ENCODE results near the gene ADCY4. TPM values are rescaled to one million over a fixed set of nuclear protein-coding genes. Genes with fewer than 3 reads are reported as not detected.

Gene ADCY4
- total and polyA plus RNA-seq, 2 of the 13 experiments (the other 11 are each of a cell fraction or from before 2014, with no cell fraction given), result 0.03 TPM; not detected in 1

DNA sequence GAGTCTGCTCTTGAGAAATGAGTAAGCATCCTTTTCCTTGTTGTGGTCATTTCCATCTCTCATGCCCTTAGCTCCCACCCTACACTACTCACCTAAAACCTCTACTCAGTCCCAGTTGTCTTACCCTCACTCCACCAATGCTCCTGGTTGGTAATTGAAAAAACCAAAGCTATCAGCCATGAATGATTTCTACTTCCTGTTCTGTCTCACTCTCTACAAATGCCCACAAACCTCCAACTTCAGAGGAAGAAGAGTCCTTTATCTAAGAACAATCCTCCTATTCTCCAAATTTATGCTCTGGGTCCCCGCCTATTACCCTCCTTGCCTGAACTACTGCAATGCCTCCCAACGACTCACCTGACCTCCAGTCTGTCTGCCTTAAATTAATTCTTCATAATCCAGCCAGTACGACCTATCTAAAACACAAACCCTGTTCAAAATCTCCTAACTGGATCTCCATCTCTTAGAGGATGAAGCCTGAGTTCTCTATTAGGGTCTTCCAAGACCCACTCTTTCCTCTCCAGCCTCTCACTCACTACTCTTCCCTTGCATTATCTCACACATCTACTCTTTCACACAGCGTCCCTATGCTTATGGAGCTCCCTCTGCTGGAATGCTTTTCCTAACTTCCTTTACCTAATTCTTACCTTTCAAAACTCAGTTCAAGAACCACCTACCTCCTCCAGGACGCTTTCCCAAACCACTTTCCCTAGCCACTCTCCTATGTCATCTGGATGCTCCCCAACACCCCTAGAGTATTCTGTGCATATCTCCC lies 37.5 kb downstream of the ADCY4 start (continued):
- TF ChIP-seq ZNF530 (CRISPR knock-in tag; IDR thresholded peaks at IDR 0.05; ENCODE audit: low read depth), result no peak
- no peak; the same call in 1 of the 2 replicates for TF ChIP-seq NFKBIZ (CRISPR knock-in tag; IDR thresholded peaks at IDR 0.05)
- TF ChIP-seq ZNF234 (CRISPR knock-in tag; conservative IDR thresholded peaks at IDR 0.05), result no peak
- no peak for TF ChIP-seq ZNF343 (CRISPR knock-in tag; IDR thresholded peaks at IDR 0.05)
- TF ChIP-seq MAFF (IDR thresholded peaks at IDR 0.05; ENCODE audit: low read depth, low read length), result no peak
- TF ChIP-seq FOXA3 (CRISPR knock-in tag; IDR thresholded peaks at IDR 0.05), result peak; percentile 57; the same call in 1 of the 2 replicates
- no peak for TF ChIP-seq ZNF891 (CRISPR knock-in tag; IDR thresholded peaks at IDR 0.05)
- TF ChIP-seq SNAI1 (CRISPR knock-in tag; IDR thresholded peaks at IDR 0.05; ENCODE audit: borderline replicate concordance), result no peak
- TF ChIP-seq ZNF296 (CRISPR knock-in tag; conservative IDR thresholded peaks at IDR 0.05), result no peak
- no peak for TF ChIP-seq ZNF383 (CRISPR knock-in tag; IDR thresholded peaks at IDR 0.05; ENCODE audit: borderline replicate concordance)
- TF ChIP-seq, protein P1, sequence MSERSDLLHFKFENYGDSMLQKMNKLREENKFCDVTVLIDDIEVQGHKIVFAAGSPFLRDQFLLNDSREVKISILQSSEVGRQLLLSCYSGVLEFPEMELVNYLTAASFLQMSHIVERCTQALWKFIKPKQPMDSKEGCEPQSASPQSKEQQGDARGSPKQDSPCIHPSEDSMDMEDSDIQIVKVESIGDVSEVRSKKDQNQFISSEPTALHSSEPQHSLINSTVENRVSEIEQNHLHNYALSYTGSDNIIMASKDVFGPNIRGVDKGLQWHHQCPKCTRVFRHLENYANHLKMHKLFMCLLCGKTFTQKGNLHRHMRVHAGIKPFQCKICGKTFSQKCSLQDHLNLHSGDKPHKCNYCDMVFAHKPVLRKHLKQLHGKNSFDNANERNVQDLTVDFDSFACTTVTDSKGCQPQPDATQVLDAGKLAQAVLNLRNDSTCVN (CRISPR knock-in tag; IDR thresholded peaks at IDR 0.05; ENCODE audit: borderline replicate concordance), result no peak
- no peak for TF ChIP-seq KDM6A (CRISPR knock-in tag; IDR thresholded peaks at IDR 0.05; ENCODE audit: low read depth)
- TF ChIP-seq ZNF850 (CRISPR knock-in tag; conservative IDR thresholded peaks at IDR 0.05), result no peak
- TF ChIP-seq HMGXB3 (CRISPR knock-in tag; IDR thresholded peaks at IDR 0.05; ENCODE audit: borderline replicate concordance), result no peak
- no peak for TF ChIP-seq SCMH1 (CRISPR knock-in tag; IDR thresholded peaks at IDR 0.05; ENCODE audit: borderline replicate concordance)
- no peak for TF ChIP-seq PITX1 (CRISPR knock-in tag; IDR thresholded peaks at IDR 0.05)
- TF ChIP-seq ZNF780A (CRISPR knock-in tag; IDR thresholded peaks at IDR 0.05), result no peak
- 0 out of 2 replicates have a peak, but pooled peaks have one; percentile 51 for TF ChIP-seq SP140L (CRISPR knock-in tag; IDR thresholded peaks at IDR 0.05; ENCODE audit: borderline replicate concordance)
- TF ChIP-seq CHCHD3 (CRISPR knock-in tag; IDR thresholded peaks at IDR 0.05), result no peak
- TF ChIP-seq ZBTB8A (CRISPR knock-in tag; IDR thresholded peaks at IDR 0.05; ENCODE audit: borderline replicate concordance, low read depth), result no peak; the same call in 1 of the 2 replicates
- no peak for TF ChIP-seq ZFP82 (CRISPR knock-in tag; IDR thresholded peaks at IDR 0.05; ENCODE audit: borderline replicate concordance)
- TF ChIP-seq XBP1 (CRISPR knock-in tag; IDR thresholded peaks at IDR 0.05), result no peak
- no peak for TF ChIP-seq HDAC6 (IDR thresholded peaks at IDR 0.05; ENCODE audit: low read depth, low read length)
- TF ChIP-seq, protein P2, sequence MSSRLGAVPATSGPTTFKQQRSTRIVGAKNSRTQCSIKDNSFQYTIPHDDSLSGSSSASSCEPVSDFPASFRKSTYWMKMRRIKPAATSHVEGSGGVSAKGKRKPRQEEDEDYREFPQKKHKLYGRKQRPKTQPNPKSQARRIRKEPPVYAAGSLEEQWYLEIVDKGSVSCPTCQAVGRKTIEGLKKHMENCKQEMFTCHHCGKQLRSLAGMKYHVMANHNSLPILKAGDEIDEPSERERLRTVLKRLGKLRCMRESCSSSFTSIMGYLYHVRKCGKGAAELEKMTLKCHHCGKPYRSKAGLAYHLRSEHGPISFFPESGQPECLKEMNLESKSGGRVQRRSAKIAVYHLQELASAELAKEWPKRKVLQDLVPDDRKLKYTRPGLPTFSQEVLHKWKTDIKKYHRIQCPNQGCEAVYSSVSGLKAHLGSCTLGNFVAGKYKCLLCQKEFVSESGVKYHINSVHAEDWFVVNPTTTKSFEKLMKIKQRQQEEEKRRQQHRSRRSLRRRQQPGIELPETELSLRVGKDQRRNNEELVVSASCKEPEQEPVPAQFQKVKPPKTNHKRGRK (CRISPR knock-in tag; IDR thresholded peaks at IDR 0.05), result peak; percentile 37; the same call in 1 of the 2 replicates

Measured in HepG2 (cell line).